DOHH2 (cell line): ENCODE results near the gene IRAK3.

Experiments
- CTCF ChIP-seq: fragments of 200-600 bp; sonication (generic); IDR thresholded peaks from one replicate; pipeline ENCODE4 v1.5.1; 2014; ENCODE audit warnings: antibody characterized with exemption, mild to moderate bottlenecking, low read depth, low read length; ENCODE audit not compliant: poor library complexity, severe bottlenecking
- EZH2phosphoT487 ChIP-seq: fragments of 200-600 bp; sonication (generic); IDR thresholded peaks from 2 replicates; pipeline ENCODE4 v1.6.1; 2017; ENCODE audit warnings: borderline replicate concordance, mild to moderate bottlenecking, antibody characterized with exemption, low read length, moderate library complexity, mixed read lengths

GRCh38 chr12:66159123-66159522 lies 29.9 kb upstream of the IRAK3 start:
- TF ChIP-seq CTCF = no peak
- no peak for TF ChIP-seq EZH2phosphoT487
